RWPE1 (cell line): ENCODE results near the gene ACOT11.

Source experiments
- CTCF ChIA-PET: fragments of 350-600 bp; sonication (Branson Sonifier 250); formaldehyde crosslinking; extraction: SDS; loops from one replicate; lab custom pipeline; 2021; lab: Yijun Ruan, JAX
- POLR2A ChIA-PET: fragments of 400-600 bp; formaldehyde crosslinking; extraction: SDS; loops from one replicate; lab custom pipeline; 2020; ENCODE audit warnings: antibody characterized with exemption; ENCODE audit not compliant: low non-redundant PET; lab: Yijun Ruan, JAX
- DNase-seq: peaks from one replicate; pipeline ENCODE4 v3.0.0; 2012; ENCODE audit warnings: low spot score
- H3K27ac ChIP-seq: fragments of 450-650 bp; 2 replicates; pipeline ENCODE4 v1.5.1; 2017
- TF ChIP-seq, protein P1 (sequence below): fragments of 450-650 bp; conservative IDR thresholded peaks from 2 replicates; pipeline ENCODE4 v1.5.1; 2017; ENCODE audit warnings: low read depth, mild to moderate bottlenecking

ACOT11 gene

DNA sequence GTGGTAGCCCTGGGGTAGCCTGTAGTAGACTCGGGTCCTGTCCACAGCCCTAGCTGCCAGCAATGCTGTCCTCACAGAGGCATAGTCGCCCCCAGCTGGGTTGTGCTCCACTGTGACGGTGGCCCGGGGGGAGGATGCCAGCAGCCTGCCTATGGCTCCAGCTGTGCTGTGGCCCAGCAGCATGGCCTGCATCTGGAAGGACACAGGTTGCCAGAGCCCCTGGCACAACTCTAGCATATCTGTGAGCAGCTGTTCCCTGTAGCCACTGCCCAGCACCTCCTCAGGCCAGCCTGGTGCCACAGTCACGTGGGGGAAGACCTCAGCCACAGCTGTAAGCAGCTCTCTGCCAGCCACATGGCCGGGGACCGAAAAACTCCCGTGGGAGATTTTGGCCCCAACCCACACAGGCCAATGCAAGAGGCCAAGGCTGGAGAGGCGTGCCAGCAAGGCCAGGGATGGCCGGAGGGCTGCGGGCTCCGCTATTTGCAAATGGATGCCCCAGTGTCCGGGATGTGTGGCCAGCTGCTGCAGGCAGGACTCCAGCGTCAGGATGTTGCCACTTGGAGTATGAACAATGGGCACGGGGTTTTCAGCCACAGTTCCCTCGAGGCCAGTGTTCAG lies 61.4 kb downstream of the ACOT11 start:
- TF ChIP-seq, protein P1, sequence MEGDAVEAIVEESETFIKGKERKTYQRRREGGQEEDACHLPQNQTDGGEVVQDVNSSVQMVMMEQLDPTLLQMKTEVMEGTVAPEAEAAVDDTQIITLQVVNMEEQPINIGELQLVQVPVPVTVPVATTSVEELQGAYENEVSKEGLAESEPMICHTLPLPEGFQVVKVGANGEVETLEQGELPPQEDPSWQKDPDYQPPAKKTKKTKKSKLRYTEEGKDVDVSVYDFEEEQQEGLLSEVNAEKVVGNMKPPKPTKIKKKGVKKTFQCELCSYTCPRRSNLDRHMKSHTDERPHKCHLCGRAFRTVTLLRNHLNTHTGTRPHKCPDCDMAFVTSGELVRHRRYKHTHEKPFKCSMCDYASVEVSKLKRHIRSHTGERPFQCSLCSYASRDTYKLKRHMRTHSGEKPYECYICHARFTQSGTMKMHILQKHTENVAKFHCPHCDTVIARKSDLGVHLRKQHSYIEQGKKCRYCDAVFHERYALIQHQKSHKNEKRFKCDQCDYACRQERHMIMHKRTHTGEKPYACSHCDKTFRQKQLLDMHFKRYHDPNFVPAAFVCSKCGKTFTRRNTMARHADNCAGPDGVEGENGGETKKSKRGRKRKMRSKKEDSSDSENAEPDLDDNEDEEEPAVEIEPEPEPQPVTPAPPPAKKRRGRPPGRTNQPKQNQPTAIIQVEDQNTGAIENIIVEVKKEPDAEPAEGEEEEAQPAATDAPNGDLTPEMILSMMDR, result no peak
- CTCF ChIA-PET, result interaction anchor here (0.6 kb wide), 1 partner anchor 121 kb away, joined by 3 read pairs; no protein-coding TSS in a partner anchor
- H3K27ac ChIP-seq, result no peak overlapping the region
- POLR2A ChIA-PET, result no interaction called here
- no peak for DNase-seq

DNA sequence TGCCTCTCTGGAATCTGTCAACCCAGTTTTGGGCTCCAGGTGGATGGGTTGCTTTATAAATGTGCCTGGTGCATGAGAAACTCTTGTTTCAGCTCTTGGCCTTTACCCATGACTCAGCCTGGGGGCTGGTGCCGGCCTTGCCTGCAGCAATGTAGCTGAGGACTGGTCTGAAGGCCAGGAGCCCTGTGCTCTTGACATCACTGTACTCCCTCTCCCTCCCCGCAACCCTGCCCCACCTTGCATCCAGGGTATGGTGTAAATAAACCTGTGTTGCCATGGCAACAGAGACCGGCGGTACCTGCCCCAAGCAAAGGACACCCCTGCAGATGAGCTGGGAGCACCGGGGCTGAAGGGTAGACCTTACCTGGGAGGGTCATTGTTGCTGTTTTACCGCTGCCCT lies 62.0 kb downstream of the ACOT11 start:
- TF ChIP-seq, protein P1, result no peak
- ChIA-PET POLR2A (no interaction called here), CTCF (interaction anchor here (0.6 kb wide), 1 partner anchor 121 kb away, joined by 3 read pairs; no protein-coding TSS in a partner anchor)
- DNase-seq, result no peak
- no peak overlapping the region for H3K27ac ChIP-seq

DNA sequence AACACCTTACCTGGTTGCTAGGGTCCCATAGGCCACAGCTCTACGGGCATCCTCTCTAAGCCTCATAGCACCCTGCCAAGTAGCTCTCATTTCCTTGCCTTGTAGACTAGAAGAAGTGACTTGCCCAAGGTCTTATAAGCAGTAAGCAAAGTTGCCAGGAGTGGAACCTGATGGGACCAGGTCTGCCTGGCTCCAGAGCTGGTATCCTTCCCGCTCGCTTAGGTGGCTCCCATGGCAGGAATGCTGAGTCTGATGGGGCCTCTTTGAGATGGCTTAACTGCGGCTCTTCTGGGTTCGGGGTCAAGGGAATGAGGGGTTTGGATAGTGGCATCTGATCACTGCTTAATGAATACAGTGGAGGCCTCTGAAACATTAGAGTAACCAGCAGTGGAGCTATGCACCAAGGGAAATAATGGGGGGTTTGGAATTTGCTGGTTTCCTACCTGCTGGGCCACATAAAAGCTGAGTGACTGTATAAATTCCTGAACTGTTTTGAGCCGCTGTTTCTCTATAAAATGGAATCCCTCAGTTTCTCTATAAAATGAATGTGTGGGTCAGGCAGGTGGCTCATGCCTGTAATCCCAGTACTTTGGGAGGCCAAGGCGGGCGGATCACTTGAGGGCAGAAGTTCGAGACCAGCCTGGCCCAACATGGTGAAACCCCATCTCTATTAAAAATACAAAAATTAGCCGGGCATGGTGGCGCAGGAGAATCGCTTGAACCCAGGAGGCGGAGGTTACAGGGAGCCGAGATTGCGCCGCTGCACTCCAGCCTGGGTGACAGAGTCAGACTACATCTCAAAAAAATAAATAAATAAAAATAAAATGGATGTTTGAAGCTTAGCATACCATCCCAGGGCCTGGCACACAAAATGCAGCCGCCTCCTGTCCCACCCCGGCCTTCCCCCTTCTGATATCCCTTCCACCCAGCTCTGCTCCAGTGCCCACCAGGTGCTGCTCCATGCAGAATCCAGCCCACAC lies 62.9 kb downstream of the ACOT11 start:
- H3K27ac ChIP-seq, result no peak overlapping the region
- CTCF ChIA-PET, result interaction anchor here (0.6 kb wide), 1 partner anchor 189 kb away, joined by 3 read pairs; no protein-coding TSS in a partner anchor
- POLR2A ChIA-PET, result no interaction called here
- no peak for DNase-seq
- TF ChIP-seq, protein P1, result no peak

DNA sequence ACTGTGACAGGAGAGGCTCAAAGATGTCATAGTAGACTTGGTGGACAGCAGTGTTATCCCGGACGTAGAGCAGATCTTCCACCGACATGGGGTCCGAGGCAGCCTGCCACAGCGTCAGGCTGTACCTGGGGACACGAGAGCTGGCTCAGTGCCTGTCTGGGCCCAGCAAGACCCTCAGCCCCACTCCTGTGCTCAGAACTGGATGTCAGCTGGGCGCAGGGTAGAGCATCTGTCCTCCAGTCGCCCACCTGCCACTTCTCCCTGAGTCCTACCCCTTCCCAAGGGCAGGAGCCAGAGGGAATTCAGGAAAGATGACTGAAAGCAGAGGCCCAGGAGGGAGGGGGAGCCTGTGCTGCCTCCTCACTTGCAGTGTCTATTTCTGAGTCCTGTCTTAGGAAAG lies 63.6 kb downstream of the ACOT11 start:
- CTCF ChIA-PET, result interaction anchor here (0.6 kb wide), 1 partner anchor 190 kb away, joined by 3 read pairs; no protein-coding TSS in a partner anchor
- no peak overlapping the region for H3K27ac ChIP-seq
- DNase-seq, result no peak
- TF ChIP-seq, protein P1, result no peak
- POLR2A ChIA-PET, result no interaction called here

DNA sequence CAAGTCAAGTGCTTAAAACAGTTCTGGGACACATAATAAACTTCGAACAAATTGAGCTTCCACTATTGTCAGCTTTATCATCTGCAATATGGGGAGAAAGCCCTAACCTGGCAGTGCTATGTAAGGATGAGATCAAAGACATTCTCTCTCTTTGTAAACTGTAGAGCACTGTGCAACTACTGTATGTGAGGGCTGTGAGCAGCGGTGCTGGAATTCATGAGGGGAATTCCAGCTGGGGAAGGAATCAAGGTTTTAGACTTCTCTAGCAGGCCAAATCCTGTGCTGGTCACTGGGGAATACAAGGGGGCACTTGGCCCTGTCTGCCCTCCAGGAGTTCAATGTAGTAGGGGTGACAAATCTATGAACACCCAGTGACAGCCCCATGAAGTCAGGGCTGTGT lies 66.0 kb downstream of the ACOT11 start:
- no peak for DNase-seq
- POLR2A ChIA-PET, result no interaction called here
- TF ChIP-seq, protein P1, result no peak
- H3K27ac ChIP-seq, result no peak overlapping the region; the same call in 1 of the 2 replicates
- CTCF ChIA-PET, result no interaction called here

DNA sequence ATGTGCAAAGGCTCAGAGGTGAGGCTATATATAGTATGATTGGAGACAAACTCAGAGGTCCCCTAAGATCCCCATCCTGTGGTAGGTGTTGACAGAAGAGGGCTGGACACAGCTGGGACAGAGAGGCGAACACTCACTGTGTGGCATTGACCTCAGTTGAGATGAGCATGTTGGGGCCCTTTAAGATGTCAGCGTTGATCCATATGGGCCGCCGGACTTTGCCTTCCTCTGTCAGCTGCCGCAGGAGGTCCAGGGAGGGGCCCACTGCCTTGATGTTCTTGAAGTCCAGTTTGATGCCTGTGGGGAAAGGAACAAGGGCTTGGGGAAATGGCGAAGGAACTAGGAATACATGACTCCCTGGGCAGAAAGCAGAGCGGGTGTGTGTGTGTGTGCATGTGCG lies 66.5 kb downstream of the ACOT11 start:
- POLR2A ChIA-PET, result no interaction called here
- no peak for DNase-seq
- CTCF ChIA-PET, result no interaction called here
- H3K27ac ChIP-seq, result peak overlapping the region; percentile 84
- TF ChIP-seq, protein P1, result no peak
